Nephron (organoid): ENCODE data around the gene TRMT44.

Experiments
- H3K27ac Mint-ChIP-seq, 3 experiments: 2 replicates each; pipeline ENCODE4 v1.8.0; 2020; ENCODE audit warnings: mixed read lengths in 3 of 3, mild to moderate bottlenecking in 2 of 3, moderate library complexity in 1 of 3
- H3K27me3 Mint-ChIP-seq: 2 replicates; pipeline ENCODE4 v1.8.0; 2021; ENCODE audit warnings: low read depth, mild to moderate bottlenecking, moderate library complexity, mixed read lengths
- H3K36me3 Mint-ChIP-seq: 2 replicates; pipeline ENCODE4 v1.8.0; 2020; ENCODE audit warnings: low read depth, mixed read lengths
- H3K4me1 Mint-ChIP-seq: 2 replicates; pipeline ENCODE4 v1.8.0; 2020; ENCODE audit warnings: mixed read lengths
- H3K4me3 Mint-ChIP-seq, 3 experiments: 2 replicates each; pipeline ENCODE4 v1.8.0; 2020; ENCODE audit warnings: mild to moderate bottlenecking in 3 of 3, mixed read lengths in 3 of 3, moderate library complexity in 2 of 3
- H3K9me3 Mint-ChIP-seq: 2 replicates; pipeline ENCODE4 v1.8.0; 2020; ENCODE audit warnings: mixed read lengths
- CTCF ChIP-seq, 3 experiments: fragments of 200-600 bp; sonication (generic); IDR thresholded peaks; one replicate each; pipeline ENCODE4 v1.5.0; 2021; ENCODE audit warnings: antibody characterized with exemption in 3 of 3; ENCODE audit not compliant: unreplicated experiment in 3 of 3

TRMT44 gene

GRCh38 chr4:8465615-8466611 lies 25.3 kb downstream of the TRMT44 start:
- Mint-ChIP-seq H3K4me1 (no peaks in the 10 kb centered on the region), H3K27ac (no peak overlapping the region), H3K27me3 (no peaks in the 10 kb centered on the region), H3K9me3 (no peaks in the 10 kb centered on the region), H3K36me3 (peaks cover 34% of the 10 kb centered on the region), H3K4me3 (no peak overlapping the region)
- no peak for TF ChIP-seq CTCF (IDR thresholded peaks at IDR 0.05; ENCODE audit: unreplicated experiment in 3 of 3)

GRCh38 chr4:8467016-8467415 lies 26.4 kb downstream of the TRMT44 start:
- TF ChIP-seq CTCF (IDR thresholded peaks at IDR 0.05; ENCODE audit: unreplicated experiment in 3 of 3): no peak
- no peaks in the 10 kb centered on the region for H3K9me3 Mint-ChIP-seq
- H3K36me3 Mint-ChIP-seq: peaks cover 30% of the 10 kb centered on the region
- no peaks in the 10 kb centered on the region for H3K27me3 Mint-ChIP-seq
- H3K4me1 Mint-ChIP-seq: peaks cover 3% of the 10 kb centered on the region
- no peak overlapping the region for H3K4me3 Mint-ChIP-seq
- H3K27ac Mint-ChIP-seq: no peak overlapping the region

GRCh38 chr4:8468746-8469535 lies 28.4 kb downstream of the TRMT44 start:
- Mint-ChIP-seq H3K9me3 (no peaks in the 10 kb centered on the region), H3K36me3 (peaks cover 28% of the 10 kb centered on the region), H3K4me3 (no peak overlapping the region), H3K4me1 (peaks cover 20% of the 10 kb centered on the region), H3K27ac (peak overlapping the region in 1 of 3 experiments; percentile 19), H3K27me3 (peaks cover 4% of the 10 kb centered on the region)
- peak; percentile 95 to 98 (median 95) for TF ChIP-seq CTCF (IDR thresholded peaks at IDR 0.05; ENCODE audit: unreplicated experiment in 3 of 3)

- Mint-ChIP-seq H3K36me3 (peaks cover 28% of the 10 kb centered on the region), H3K4me1 (peaks cover 24% of the 10 kb centered on the region), H3K9me3 (no peaks in the 10 kb centered on the region), H3K27me3 (peaks cover 4% of the 10 kb centered on the region), H3K27ac (peak overlapping the region in 1 of 3 experiments; percentile 19), H3K4me3 (no peak overlapping the region)
- no peak for TF ChIP-seq CTCF (IDR thresholded peaks at IDR 0.05; ENCODE audit: unreplicated experiment in 3 of 3)
Observed at GRCh38 chr4:8469550-8469949, 29.0 kb downstream of the TRMT44 start.

GRCh38 chr4:8470451-8471024 lies 30.0 kb downstream of the TRMT44 start:
- Mint-ChIP-seq H3K4me1 (peaks cover 27% of the 10 kb centered on the region), H3K9me3 (no peaks in the 10 kb centered on the region), H3K36me3 (peaks cover 22% of the 10 kb centered on the region), H3K4me3 (no peak overlapping the region), H3K27me3 (peaks cover 4% of the 10 kb centered on the region), H3K27ac (peak overlapping the region in 2 of 3 experiments; percentile 9 to 68)
- TF ChIP-seq CTCF (IDR thresholded peaks at IDR 0.05; ENCODE audit: unreplicated experiment in 3 of 3): no peak
